Measurements from ENCODE around the gene SPG7.

The SPG7 gene

GRCh38 chr16:89511374-89511773 lies 3.2 kb downstream of the SPG7 start:
- Histone ChIP-seq H3K27me3 (ENCODE audit: insufficient read depth, low read length, poor library complexity, severe bottlenecking) (no peaks in the 10 kb centered on the region), H3K4me1 (ENCODE audit: insufficient read depth, low read length, poor library complexity, severe bottlenecking) (peaks cover 4% of the 10 kb centered on the region), H3K9me3 (ENCODE audit: insufficient read depth, low read depth, low read length) (no peaks in the 10 kb centered on the region), H3K79me2 (ENCODE audit: insufficient read depth, low read length) (peaks cover 36% of the 10 kb centered on the region), H2AFZ (ENCODE audit: low read length) (no peak overlapping the region), H3F3A (ENCODE audit: low read depth) (no peaks in the 10 kb centered on the region), H3K9me2 (replicated peaks; ENCODE audit: low read depth, low read length) (no peaks in the 10 kb centered on the region), H3K9ac (ENCODE audit: low read depth, low read length, poor library complexity, severe bottlenecking) (no peak overlapping the region), H3K4me3 (ENCODE audit: low read length, poor library complexity, severe bottlenecking) (no peak overlapping the region), H3K36me3 (ENCODE audit: insufficient read depth, low read length) (no peaks in the 10 kb centered on the region), H4K20me1 (ENCODE audit: insufficient read depth, low read length, poor library complexity, severe bottlenecking) (peaks cover 6% of the 10 kb centered on the region), H3K4me2 (ENCODE audit: low read depth, low read length, poor library complexity, severe bottlenecking) (no peak overlapping the region)
- TF ChIP-seq EZH2phosphoT487 (IDR thresholded peaks at IDR 0.05; ENCODE audit: borderline replicate concordance) (no peak), CTCF (conservative IDR thresholded peaks at IDR 0.05; ENCODE audit: low read length) (no peak)

DNA sequence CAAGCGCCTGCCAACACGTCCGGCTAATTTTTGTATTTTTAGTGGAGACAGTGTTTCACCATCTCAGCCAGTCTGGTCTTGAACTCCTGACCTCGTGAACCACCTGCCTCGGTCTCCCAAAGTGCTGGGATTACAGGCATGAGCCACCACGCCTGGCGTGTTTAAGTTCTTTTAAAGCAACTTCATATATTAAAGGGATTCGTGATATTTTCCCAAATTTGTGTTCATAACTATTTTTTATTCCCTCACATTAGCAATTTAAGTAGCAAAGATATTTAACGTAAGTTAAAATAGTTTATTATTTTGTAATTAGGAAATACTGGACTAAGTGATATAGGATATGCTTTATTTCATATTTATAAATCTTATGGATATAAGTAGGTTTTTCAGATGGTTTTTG lies 4.2 kb downstream of the SPG7 start:
- Histone ChIP-seq H3K27me3 (ENCODE audit: insufficient read depth, low read length, poor library complexity, severe bottlenecking) (no peaks in the 10 kb centered on the region), H3K4me2 (ENCODE audit: low read depth, low read length, poor library complexity, severe bottlenecking) (no peak overlapping the region), H2AFZ (ENCODE audit: low read length) (no peak overlapping the region), H3K4me1 (ENCODE audit: insufficient read depth, low read length, poor library complexity, severe bottlenecking) (no peaks in the 10 kb centered on the region), H3K9ac (ENCODE audit: low read depth, low read length, poor library complexity, severe bottlenecking) (no peak overlapping the region), H3K9me2 (replicated peaks; ENCODE audit: low read depth, low read length) (no peaks in the 10 kb centered on the region), H3K79me2 (ENCODE audit: insufficient read depth, low read length) (peaks cover 28% of the 10 kb centered on the region), H3F3A (ENCODE audit: low read depth) (no peaks in the 10 kb centered on the region), H4K20me1 (ENCODE audit: insufficient read depth, low read length, poor library complexity, severe bottlenecking) (peaks cover 6% of the 10 kb centered on the region), H3K9me3 (ENCODE audit: insufficient read depth, low read depth, low read length) (no peaks in the 10 kb centered on the region), H3K36me3 (ENCODE audit: insufficient read depth, low read length) (no peaks in the 10 kb centered on the region), H3K4me3 (ENCODE audit: low read length, poor library complexity, severe bottlenecking) (no peak overlapping the region)
- no peak for TF ChIP-seq EZH2phosphoT487 (IDR thresholded peaks at IDR 0.05; ENCODE audit: borderline replicate concordance)
- TF ChIP-seq CTCF (conservative IDR thresholded peaks at IDR 0.05; ENCODE audit: low read length), result no peak

GRCh38 chr16:89517128-89517527 lies 8.9 kb downstream of the SPG7 start:
- Histone ChIP-seq H3K4me3 (ENCODE audit: low read length, poor library complexity, severe bottlenecking) (no peak overlapping the region), H3K9me3 (ENCODE audit: insufficient read depth, low read depth, low read length) (no peaks in the 10 kb centered on the region), H4K20me1 (ENCODE audit: insufficient read depth, low read length, poor library complexity, severe bottlenecking) (no peaks in the 10 kb centered on the region), H3F3A (ENCODE audit: low read depth) (no peaks in the 10 kb centered on the region), H3K79me2 (ENCODE audit: insufficient read depth, low read length) (no peaks in the 10 kb centered on the region), H2AFZ (ENCODE audit: low read length) (no peak overlapping the region), H3K4me2 (ENCODE audit: low read depth, low read length, poor library complexity, severe bottlenecking) (no peak overlapping the region), H3K9me2 (replicated peaks; ENCODE audit: low read depth, low read length) (no peaks in the 10 kb centered on the region), H3K36me3 (ENCODE audit: insufficient read depth, low read length) (no peaks in the 10 kb centered on the region; the same call in 1 of the 2 replicates), H3K9ac (ENCODE audit: low read depth, low read length, poor library complexity, severe bottlenecking) (no peak overlapping the region), H3K4me1 (ENCODE audit: insufficient read depth, low read length, poor library complexity, severe bottlenecking) (no peaks in the 10 kb centered on the region), H3K27me3 (ENCODE audit: insufficient read depth, low read length, poor library complexity, severe bottlenecking) (no peaks in the 10 kb centered on the region)
- TF ChIP-seq EZH2phosphoT487 (IDR thresholded peaks at IDR 0.05; ENCODE audit: borderline replicate concordance) (no peak), CTCF (conservative IDR thresholded peaks at IDR 0.05; ENCODE audit: low read length) (no peak)
